Measurements from ENCODE around the gene FAM171A1. TPM values are rescaled to one million over a fixed set of nuclear protein-coding genes. Genes with fewer than 3 reads are reported as not detected.

Gene FAM171A1
- total and polyA plus RNA-seq, 2 of the 13 experiments (the other 11 are each of a cell fraction or from before 2014, with no cell fraction given) = 21.5 to 34.7 TPM

GRCh38 chr10:15313843-15314242 is 57.2 kb downstream of the FAM171A1 start (continued):
- TF ChIP-seq TFDP2 (CRISPR knock-in tag; IDR thresholded peaks at IDR 0.05) = no peak

GRCh38 chr10:15313047-15313446 is 58.0 kb downstream of the FAM171A1 start:
- Histone ChIP-seq H2AFZ (ENCODE audit: low read length) (no peak overlapping the region), H4K20me1 (ENCODE audit: insufficient read depth, low read length) (no peaks in the 10 kb centered on the region), H3K4me1 (ENCODE audit: insufficient read depth, low read length) (peaks cover 21% of the 10 kb centered on the region), H3K4me2 (ENCODE audit: low read depth, low read length) (no peak overlapping the region), H3K27me3 (ENCODE audit: control insufficient read depth in 1 of 2, insufficient read depth in 2 of 2, low read length in 2 of 2) (no peaks in the 10 kb centered on the region), H3K36me3 (replicated peaks in 1 of 2; ENCODE audit: control insufficient read depth in 1 of 2, insufficient read depth in 2 of 2, low read length in 2 of 2) (peaks cover 6 to 18% of the 10 kb centered on the region in 2 experiments; a peak in 2 of 5 replicates), H3K9ac (ENCODE audit: insufficient read depth, low read depth, low read length) (no peak overlapping the region), H3K4me3 (replicated peaks in 1 of 3; ENCODE audit: insufficient read depth in 1 of 3, low read depth in 2 of 3, low read length in 3 of 3) (no peak overlapping the region), H3K9me3 (ENCODE audit: low read length) (no peaks in the 10 kb centered on the region), H3K27ac (ENCODE audit: extremely low read length, insufficient read depth, low read length) (no peak overlapping the region), H3K79me2 (ENCODE audit: insufficient read depth, low read length) (peaks cover 13% of the 10 kb centered on the region)
- intact Hi-C loops (cut with micrococcal nuclease; ENCODE audit: unreplicated experiment) = no loop called here
- DNase-seq (ENCODE audit: low spot score) (no peak), ATAC-seq (no peak), FAIRE-seq (no peak)
- 94% methylated on average over 1 of the region's 4 CpGs for WGBS (ENCODE audit: low lambda C conversion rate)
- ChIA-PET POLR2A (no interaction called here), CTCF (ENCODE audit: low intra/inter-chr PET ratio, low total read pairs) (no interaction called here)
- no TSS peak for BruUV-seq (replicated peaks)
- in situ Hi-C loops (cut with HindIII; ENCODE audit: extremely low pct_ligation_motif_present, low pct_unique_long_range_greater_than_20kb) = no loop called here
- TF ChIP-seq PITX1 (CRISPR knock-in tag; IDR thresholded peaks at IDR 0.05) (no peak), ARID3A (IDR thresholded peaks at IDR 0.05; ENCODE audit: low read depth, low read length) (no peak), TBX2 (CRISPR knock-in tag; IDR thresholded peaks at IDR 0.05; ENCODE audit: borderline replicate concordance) (no peak), HMG20A (CRISPR knock-in tag; IDR thresholded peaks at IDR 0.05; ENCODE audit: borderline replicate concordance) (no peak), ZNF224 (CRISPR knock-in tag; IDR thresholded peaks at IDR 0.05) (no peak), ZSCAN21 (CRISPR knock-in tag; IDR thresholded peaks at IDR 0.05; ENCODE audit: borderline replicate concordance) (no peak), SNAI1 (CRISPR knock-in tag; IDR thresholded peaks at IDR 0.05; ENCODE audit: borderline replicate concordance) (no peak), ZNF326 (CRISPR knock-in tag; IDR thresholded peaks at IDR 0.05; ENCODE audit: borderline replicate concordance) (no peak)
